ENCODE measurements around the gene IGF2BP3.

IGF2BP3 gene

GRCh38 chr7:23353172-23353571 is 117.1 kb downstream of the IGF2BP3 start (continued):
- TF ChIP-seq ZNF747 (tag by site-specific recombination; IDR thresholded peaks at IDR 0.05): no peak

- H3K36me3 ChIP-seq (ENCODE audit: control insufficient read depth in 2 of 2, insufficient read depth in 1 of 2, low read length in 2 of 2): peaks cover 0 to 24% of the 10 kb centered on the region in 2 experiments; a peak in 2 of 3 replicates
- CTCF ChIA-PET: interaction anchor here (0.6 to 1.2 kb wide), 3 partner anchors 73 to 197 kb away, joined by 3 to 5 read pairs (median 3); no protein-coding TSS in a partner anchor
- peaks cover 45% of the 10 kb centered on the region for H3K4me1 ChIP-seq (ENCODE audit: control insufficient read depth, insufficient read depth, low read length)
- POLR2A ChIA-PET: interaction anchor here (0.9 kb wide), 1 partner anchor 117 kb away, joined by 3 read pairs; no protein-coding TSS in a partner anchor
- no peaks in the 10 kb centered on the region for H3K9me3 ChIP-seq (ENCODE audit: control insufficient read depth, insufficient read depth, low read depth, low read length)
- no peak overlapping the region; the same call in 1 of the 2 replicates for H3K27ac ChIP-seq (ENCODE audit: extremely low read depth, low read depth, low read length)
- H3K4me3 ChIP-seq (ENCODE audit: low read depth, low read length): no peak overlapping the region
- TF ChIP-seq ZNF155 (tag by site-specific recombination; IDR thresholded peaks at IDR 0.05) (no peak), ZBTB21 (tag by site-specific recombination; IDR thresholded peaks at IDR 0.05) (no peak), ZNF747 (tag by site-specific recombination; IDR thresholded peaks at IDR 0.05) (no peak), ZNF558 (tag by site-specific recombination; IDR thresholded peaks at IDR 0.05) (no peak), BCL6B (tag by site-specific recombination; IDR thresholded peaks at IDR 0.05) (no peak), ZNF660 (tag by site-specific recombination; IDR thresholded peaks at IDR 0.05) (no peak), ZNF175 (tag by site-specific recombination; IDR thresholded peaks at IDR 0.05) (no peak), ZNF391 (tag by site-specific recombination; IDR thresholded peaks at IDR 0.05; ENCODE audit: borderline replicate concordance, low read depth) (no peak), ZNF19 (tag by site-specific recombination; IDR thresholded peaks at IDR 0.05; ENCODE audit: low read depth) (no peak), ZXDB (tag by site-specific recombination; IDR thresholded peaks at IDR 0.05) (no peak), ZNF600 (tag by site-specific recombination; IDR thresholded peaks at IDR 0.05) (no peak), ZNF174 (tag by site-specific recombination; IDR thresholded peaks at IDR 0.05) (no peak)
Observed at GRCh38 chr7:23350466-23350865, 119.8 kb downstream of the IGF2BP3 start.

DNA sequence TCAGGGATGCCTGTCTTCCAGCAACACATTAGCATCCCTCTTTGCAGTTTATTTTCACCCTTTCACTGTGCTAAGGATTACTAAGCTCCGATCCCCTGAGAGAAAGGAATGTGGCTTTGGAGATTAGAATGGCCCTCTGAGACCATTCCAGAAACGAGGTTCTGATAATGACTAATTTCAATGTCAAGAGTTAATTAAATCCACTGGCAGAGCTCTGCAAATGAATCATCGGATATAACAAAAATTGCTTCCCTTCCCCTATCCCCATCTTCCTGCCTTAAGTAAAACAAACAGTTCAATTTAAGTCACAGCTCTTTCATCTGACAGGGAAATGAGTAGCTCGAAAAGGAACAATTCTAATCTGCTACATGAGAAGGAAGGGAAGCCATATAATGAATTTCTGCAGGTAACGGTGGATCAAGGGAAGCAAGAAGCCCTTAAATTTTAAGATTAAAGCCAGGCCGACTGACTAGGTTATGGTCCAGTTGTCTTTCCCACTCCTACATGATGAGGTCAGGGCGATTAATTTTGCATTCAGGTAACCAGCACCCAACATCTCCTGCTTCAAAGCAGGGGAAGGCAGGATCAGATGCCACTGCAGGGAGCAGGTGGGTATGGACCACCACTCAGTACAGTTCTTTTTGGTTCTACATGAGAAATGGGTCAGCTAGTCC is 120.7 kb downstream of the IGF2BP3 start:
- H3K4me1 ChIP-seq (ENCODE audit: control insufficient read depth, insufficient read depth, low read length): peaks cover 45% of the 10 kb centered on the region
- POLR2A ChIA-PET: interaction anchor here (0.7 kb wide), 1 partner anchor 33 kb away, joined by 3 read pairs; no protein-coding TSS in a partner anchor
- H3K4me3 ChIP-seq (ENCODE audit: low read depth, low read length): no peak overlapping the region
- H3K36me3 ChIP-seq (ENCODE audit: control insufficient read depth in 2 of 2, insufficient read depth in 1 of 2, low read length in 2 of 2): peaks cover 3 to 30% of the 10 kb centered on the region in 2 experiments; a peak in 2 of 3 replicates
- peak overlapping the region; percentile 17; the same call in 1 of the 2 replicates for H3K27ac ChIP-seq (ENCODE audit: extremely low read depth, low read depth, low read length)
- no peaks in the 10 kb centered on the region for H3K9me3 ChIP-seq (ENCODE audit: control insufficient read depth, insufficient read depth, low read depth, low read length)
- CTCF ChIA-PET: interaction anchor here (0.6 to 2.4 kb wide), 7 partner anchors 9 to 156 kb away, joined by 3 to 7 read pairs (median 3); no protein-coding TSS in a partner anchor
- TF ChIP-seq ZIC2 (tag by site-specific recombination; IDR thresholded peaks at IDR 0.05) (no peak), ZNF416 (tag by site-specific recombination; IDR thresholded peaks at IDR 0.05) (no peak), MZF1 (tag by site-specific recombination; IDR thresholded peaks at IDR 0.05; ENCODE audit: borderline replicate concordance) (peak; percentile 84; the same call in 1 of the 2 replicates), ZNF629 (tag by site-specific recombination; IDR thresholded peaks at IDR 0.05) (0 out of 2 replicates have a peak, but pooled peaks have one; percentile 17), CTCF (tag by site-specific recombination; IDR thresholded peaks at IDR 0.05) (no peak), PRDM1 (tag by site-specific recombination; IDR thresholded peaks at IDR 0.05) (0 out of 2 replicates have a peak, but pooled peaks have one; percentile 19), OSR2 (tag by site-specific recombination; IDR thresholded peaks at IDR 0.05) (peak; percentile 24; the same call in 1 of the 2 replicates), SP7 (tag by site-specific recombination; IDR thresholded peaks at IDR 0.05) (peak; percentile 42), ZNF391 (tag by site-specific recombination; IDR thresholded peaks at IDR 0.05; ENCODE audit: borderline replicate concordance, low read depth) (no peak), INSM2 (tag by site-specific recombination; IDR thresholded peaks at IDR 0.05) (0 out of 2 replicates have a peak, but pooled peaks have one; percentile 24)

Data from HEK293 (cell line).